NCI-H446 (cell line): ENCODE measurements around the gene UBE2D1.
"Not testable (repeated sequence)": the region's sequence is repeated elsewhere in the genome, so short reads cannot be mapped to it uniquely, and the experiment has no call there.

Experiments
- DNase-seq, 2 experiments: peaks; one replicate each; lab custom pipeline; 2025; lab: John Stamatoyannopoulos, UW

UBE2D1 gene

DNA sequence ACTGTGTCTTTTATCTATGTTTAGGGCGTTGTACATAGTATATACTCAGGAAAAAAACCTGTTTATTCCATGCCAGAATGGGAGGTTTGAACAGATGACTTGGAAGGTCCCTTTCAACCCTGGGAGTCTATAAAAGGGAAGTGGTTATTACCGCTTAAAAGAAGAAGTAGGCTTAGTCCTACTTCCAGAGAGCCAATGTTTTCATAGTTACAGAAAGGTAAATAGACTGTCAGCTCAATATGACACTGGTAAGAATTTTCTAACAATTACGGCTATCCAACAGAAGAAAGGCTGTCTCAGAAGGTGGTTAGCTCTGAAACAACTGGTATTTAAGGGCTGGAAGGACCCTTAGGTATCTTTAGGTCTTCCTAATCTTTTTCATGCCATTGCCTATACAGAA is 49.3 kb downstream of the UBE2D1 start:
- DNase-seq = no peak

DNA sequence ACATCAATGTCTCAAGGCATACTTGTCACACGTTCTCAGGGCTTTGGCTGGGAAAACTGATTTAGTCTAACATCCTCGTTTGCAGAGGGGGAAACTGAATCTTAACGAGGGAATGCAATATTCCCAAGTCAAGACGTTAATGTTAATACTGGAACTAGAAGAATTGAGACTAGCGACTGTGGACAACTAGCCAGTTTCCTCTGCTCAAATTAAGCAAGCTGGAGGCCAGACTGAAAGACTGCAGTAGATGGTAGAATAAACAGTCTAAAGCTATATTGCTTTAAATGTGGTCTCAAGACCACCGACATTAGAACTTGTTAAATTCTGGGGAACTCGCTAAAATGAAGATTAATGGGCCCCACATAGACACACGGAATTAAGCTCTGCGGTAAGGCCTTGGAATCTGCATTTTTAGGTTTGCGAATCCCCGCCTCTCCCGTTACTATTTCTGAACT is 49.8 kb downstream of the UBE2D1 start:
- no peak for DNase-seq

DNA sequence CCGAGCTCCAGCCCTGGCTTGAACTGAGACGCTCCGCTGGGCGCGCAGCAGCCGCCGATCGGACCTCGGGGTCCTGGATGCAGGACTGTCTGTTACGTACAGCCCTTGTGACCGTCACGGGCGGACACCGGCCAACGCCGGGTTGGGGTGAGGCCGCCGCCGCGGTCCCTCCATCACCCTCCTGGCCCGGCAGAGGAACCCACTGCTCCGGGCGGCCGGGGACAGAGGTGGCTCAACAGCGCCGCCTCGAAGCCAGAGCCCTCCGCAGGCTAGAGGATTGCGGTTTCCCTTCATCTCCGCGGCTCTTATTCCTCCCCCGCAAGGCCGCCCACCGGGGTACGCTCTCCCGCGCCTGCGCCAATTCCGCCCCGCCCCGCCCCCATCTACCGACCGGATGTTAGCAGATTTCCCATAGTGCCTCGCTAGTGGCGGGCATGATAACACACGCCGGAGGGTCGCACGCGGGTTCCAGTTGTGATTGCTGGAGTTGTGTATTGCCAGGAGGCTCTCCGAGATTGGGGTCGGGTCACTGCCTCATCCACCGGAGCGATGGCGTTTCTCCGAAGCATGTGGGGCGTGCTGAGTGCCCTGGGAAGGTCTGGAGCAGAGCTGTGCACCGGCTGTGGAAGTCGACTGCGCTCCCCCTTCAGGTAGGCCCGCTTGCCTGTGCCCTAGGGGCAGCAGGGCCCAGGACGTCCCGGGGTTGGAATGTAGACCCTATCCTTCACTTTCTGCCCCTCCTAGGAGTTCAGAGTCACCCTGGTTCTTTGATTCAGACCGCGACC is 50.4 kb downstream of the UBE2D1 start, which contains the start of gene TFAM:
Gene TFAM, plus strand, starts transcription at position 412 of the 785 bp plus-strand sequence. Its CDS starts 138 bp downstream, at position 550.
- peak; percentile 64 to 86 for DNase-seq

DNA sequence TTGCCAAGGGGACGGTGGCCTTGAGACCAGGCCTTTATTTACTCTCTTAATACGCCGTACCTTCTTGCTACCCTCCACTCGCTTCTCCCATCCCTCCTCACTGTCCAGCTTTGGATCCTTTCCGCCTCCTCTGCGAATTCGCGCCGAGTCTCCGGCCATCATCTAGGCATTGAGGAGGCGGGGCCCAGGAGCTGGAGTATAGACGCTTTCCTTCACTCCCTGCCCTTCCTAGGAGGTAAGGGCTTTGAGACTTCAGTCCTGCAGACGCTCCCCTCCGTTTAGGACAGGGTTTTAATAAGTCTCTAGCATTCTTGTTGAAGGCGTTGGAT is 50.9 kb downstream of the UBE2D1 start:
- DNase-seq = no peak

DNA sequence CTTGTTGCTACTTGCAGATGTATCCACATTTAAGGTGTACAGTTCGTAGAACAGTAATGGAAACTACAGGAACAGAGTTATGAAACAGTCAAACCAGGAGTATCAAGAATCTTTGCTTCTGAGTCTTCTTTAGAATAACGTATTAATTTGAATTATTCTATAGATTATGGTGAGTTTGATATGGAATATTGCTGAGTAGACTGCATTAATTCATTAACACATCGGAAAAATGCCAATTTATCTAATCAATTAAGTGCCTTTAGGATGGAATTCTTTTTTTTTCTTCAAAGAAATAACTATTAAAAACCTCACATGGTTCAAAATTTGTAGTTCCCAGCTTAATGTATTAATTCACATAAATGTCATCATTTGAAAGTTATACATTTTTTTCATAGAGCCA is 54.2 kb downstream of the UBE2D1 start:
- DNase-seq = no peak

DNA sequence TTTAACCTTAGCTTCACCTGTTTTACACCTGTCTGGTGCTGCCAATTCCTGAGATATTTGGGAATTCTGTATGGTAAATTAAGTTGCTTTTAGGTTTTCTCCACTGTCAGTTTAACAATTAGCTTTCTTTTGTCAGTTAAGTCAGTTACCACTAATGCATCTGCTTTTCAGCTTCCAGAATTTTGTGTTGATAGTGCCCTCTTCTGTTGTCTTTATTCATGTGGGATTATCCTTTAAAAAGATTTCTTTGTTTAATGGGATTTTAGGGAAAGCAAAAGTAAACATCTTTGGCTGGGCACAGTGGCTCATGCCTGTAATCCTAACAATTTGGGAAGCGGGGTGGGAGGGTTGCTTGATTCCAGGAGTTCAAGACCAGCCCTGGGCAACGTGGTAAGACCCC is 58.5 kb downstream of the UBE2D1 start:
- DNase-seq = no peak

DNA sequence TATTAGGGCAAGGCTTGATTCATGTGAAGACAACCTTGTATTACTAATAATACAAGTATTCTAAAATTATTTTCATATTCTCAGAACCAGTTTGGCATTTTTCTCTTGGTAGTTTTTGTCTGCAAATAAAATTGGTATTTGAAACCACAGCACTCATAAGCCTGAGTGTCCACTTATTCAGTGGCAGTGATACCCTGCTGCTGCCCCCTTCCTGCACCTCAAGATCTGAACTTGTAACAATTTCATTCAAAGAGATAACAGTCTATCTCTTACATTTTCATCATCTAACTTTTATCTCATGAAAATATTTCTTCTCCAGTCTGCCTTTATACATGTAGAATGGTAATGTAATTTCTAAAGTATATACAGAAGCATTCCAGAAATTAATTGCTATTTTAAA is 59.7 kb downstream of the UBE2D1 start:
- no peak for DNase-seq

DNA sequence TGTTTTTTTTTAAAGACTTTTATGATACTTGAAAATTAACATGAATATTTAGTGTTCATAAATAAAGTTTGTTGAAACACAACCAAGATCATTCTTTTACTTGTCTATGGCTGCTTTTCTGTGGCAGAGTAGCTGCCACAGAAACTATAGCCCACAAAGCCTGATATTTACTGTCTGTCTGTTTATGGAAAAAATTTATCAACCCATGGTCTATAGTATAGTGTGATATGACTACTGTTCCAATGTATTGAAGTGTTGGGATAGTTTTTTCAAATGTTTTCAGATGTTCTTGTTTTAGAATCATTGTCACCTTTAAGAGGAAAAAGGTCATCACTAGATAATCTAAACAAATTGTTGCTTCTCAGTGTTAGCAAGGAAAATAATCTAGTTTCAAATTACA is 61.3 kb downstream of the UBE2D1 start:
- DNase-seq = no peak

DNA sequence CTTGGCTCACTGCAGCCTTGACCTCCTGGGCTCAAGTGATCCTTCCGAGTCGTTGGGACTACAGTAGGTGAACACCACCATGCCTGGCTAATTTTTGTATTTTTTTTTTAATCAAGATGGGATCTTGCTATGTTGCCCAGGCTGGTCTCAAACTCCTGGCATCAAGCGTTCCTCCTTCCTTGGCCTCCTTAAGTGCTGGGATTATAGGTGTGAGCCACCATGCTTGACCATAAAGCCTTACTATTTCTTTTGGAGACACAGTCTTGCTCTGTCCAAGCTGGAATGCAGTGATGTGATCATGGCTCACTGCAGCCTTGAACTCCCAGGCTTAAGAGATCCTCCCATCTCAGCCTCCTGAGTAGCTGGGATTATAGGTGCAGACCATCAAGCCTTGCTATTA is 63.0 kb downstream of the UBE2D1 start:
- DNase-seq = no peak

DNA sequence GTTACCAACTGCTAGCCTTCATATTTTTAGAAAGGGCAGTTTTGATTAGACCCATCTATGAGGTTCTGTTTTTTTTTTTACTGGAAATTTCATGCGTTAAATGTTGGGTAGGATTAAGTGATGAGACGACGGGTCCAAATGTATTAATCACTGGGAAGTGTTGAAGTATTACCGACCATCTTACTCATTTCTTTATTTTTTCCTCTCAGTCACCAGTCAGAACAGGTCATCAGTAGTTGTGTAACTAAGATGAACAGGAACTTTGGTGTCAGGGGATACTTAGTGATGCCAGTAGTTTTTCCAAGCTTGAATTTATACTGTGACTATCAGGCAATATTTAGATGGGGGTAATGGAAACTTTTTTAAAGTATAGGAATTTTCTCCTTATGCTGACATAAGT is 64.6 kb downstream of the UBE2D1 start:
- no peak for DNase-seq

DNA sequence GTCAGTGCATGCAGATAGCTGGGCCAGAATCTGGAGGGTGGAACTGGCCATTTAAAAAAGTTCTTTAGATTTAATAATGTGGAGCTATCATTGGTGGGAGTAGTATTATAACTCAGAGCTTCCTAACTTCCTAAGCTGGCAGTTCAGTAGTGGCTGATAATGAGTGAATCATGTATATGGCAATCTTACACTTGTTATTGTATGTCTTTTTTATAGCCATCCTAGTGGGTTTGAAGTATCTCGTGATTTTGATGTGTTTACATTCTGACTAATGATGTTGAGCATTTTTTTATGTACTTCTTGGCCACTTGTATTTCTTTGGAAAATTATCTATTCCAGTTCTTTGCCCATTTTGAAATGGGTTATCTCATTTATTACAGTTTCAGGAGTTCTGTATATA is 65.8 kb downstream of the UBE2D1 start:
- DNase-seq = no peak

DNA sequence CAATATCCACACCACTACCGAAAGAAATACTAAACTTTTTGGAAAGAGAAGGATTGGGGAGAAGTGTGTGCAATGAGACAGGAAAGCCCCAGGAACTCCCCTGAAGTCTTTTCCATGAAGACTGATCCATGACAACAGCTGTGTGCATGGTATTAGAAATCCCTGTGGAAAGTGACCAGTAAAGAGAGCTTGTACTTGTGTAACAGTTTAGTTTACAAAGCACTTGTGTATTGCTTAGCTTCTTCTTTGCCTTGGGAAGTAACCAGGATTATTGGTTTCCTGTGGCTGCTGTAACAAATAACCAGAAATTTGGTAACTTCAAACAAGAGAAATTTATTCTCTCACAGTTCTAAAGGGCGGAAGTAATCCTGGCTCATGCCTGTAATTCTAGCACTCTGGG is 69.2 kb downstream of the UBE2D1 start:
- no peak for DNase-seq

DNA sequence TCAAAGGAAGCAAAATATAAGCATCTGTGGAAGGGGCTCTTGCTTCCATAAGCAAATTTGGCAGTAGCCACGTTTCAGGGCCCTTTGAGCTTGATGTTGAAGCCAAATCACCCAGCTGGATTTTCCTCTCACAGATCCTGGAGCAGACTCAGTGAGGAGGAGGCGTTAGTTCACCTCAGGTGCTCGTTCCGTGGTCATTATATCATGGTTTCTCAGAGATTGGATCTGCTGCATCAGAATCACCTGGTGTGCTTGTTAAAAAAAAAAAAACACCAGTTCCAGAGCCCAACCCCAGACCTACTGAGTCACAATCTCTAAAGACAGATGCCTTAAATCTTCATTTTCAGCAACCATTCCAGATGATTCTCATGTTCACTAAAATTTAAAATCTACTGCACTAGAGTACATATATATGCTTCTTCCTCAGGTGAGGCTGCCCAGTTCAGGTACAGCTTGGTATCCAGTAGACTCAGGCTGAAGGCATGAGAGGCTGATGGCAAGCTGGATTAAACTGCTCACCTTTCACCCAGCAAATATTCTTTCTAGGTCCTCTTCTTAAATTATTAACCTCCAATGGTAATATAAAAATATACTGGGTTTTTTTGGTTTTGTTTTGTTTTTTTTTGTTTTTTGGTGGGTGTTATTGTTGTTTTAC is 75.3 kb downstream of the UBE2D1 start:
- no peak for DNase-seq

DNA sequence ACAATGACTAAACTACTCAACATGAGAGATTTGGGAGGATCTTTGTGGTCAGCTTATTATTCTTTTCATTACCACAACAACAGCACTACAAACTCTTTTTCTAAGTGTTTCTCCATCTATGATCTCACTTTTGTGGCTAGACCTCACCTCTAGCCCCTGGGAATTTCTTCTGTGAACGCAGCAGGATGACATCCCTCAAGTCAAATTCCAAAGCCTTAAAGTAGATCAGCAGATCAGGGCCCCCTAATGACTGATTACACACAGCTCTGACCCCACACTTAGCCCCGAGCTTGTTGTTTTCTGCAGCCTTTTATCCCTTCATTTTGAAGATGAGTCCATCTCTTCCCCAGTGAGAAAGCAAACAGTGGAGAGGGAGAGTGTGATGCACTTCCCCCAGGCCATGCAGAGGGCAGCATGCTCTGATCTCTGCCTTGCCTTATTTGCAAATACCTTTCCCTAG is 77.7 kb downstream of the UBE2D1 start:
- DNase-seq = no peak

DNA sequence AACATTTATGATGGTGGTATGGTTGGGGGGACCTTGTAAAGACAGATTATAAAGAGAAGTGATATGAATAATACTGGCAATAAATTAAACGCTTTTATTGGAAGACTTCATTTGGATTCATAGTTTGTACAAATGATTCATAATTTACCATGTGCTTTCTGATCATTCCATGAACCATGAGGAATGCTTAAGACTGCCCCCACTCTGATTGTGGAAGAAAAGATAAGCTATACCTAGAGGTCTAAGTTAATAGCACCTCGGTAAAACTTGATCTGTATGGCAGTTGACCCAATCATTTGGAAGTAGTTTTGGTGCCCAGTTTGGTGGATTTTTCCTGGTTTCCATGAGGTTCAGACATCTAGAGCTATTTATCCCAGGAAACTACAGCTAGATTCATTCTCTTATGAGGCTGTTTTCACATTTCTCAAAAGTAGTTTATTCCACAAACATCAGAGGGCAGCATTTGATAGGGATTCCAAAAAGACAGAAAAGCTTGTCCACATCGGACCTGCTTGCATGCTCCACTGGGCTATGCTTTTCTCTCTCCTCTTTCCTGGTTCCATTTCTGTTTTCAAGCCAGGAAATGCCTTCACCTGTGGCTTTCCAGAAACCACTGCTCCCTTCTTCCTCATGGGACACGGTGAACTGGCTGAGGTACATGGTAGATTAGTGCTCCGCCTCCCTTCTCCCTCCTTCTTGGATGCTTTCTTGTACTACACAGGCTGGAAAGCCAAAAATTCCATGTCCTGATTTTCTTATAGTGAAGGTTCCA is 79.7 kb downstream of the UBE2D1 start:
- peak in 1 of 2 experiments; percentile 47 for DNase-seq

DNA sequence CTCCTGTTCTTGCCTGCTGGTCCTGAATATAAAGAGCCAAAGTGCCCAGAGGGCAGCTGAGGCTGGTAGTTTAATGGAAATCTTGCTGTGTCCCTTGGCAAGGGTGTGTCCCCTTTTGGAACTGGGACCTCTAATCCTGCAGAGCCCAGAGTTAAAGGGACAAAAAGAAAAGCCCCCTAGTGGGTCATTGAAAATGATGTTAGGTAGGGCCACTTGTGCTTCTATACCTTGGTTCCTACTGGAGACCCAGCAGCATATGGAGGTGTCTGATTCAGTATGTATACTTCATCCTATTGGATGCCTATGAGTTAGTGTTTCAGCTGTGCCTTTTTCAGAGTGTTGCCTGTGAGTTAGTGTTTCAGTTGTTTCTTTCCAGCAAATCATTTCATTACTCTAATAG is 81.0 kb downstream of the UBE2D1 start:
- no peak for DNase-seq

DNA sequence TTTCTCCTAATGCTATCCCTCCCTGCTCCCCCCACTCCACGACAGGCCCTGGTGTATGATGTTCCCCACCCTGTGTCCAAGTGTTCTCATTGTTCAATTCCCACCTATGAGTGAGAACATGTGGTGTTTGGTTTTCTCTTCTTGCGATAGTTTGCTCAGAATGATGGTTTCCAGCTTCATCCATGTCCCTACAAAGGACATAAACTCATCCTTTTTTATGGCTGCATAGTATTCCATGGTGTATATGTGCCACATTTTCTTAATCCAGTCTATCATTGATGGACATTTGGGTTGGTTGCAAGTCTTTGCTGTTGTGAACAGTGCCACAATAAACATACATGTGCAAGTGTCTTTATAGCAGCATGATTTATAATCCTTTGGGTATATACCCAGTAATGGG is 83.1 kb downstream of the UBE2D1 start:
- not testable (repeated sequence) for DNase-seq
